ENCODE data around the gene CD69.
"Not testable (repeated sequence)": the region's sequence is repeated elsewhere in the genome, so short reads cannot be mapped to it uniquely, and the experiment has no call there.

CD69 gene

GRCh38 chr12:9742661-9743060 is 18.0 kb downstream of the CD69 start (continued):
- TF ChIP-seq, protein P1, sequence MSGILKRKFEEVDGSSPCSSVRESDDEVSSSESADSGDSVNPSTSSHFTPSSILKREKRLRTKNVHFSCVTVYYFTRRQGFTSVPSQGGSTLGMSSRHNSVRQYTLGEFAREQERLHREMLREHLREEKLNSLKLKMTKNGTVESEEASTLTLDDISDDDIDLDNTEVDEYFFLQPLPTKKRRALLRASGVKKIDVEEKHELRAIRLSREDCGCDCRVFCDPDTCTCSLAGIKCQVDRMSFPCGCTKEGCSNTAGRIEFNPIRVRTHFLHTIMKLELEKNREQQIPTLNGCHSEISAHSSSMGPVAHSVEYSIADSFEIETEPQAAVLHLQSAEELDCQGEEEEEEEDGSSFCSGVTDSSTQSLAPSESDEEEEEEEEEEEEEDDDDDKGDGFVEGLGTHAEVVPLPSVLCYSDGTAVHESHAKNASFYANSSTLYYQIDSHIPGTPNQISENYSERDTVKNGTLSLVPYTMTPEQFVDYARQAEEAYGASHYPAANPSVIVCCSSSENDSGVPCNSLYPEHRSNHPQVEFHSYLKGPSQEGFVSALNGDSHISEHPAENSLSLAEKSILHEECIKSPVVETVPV (CRISPR knock-in tag; IDR thresholded peaks at IDR 0.05), result no peak
- TF ChIP-seq GLIS3 (CRISPR knock-in tag; IDR thresholded peaks at IDR 0.05), result no peak

DNA sequence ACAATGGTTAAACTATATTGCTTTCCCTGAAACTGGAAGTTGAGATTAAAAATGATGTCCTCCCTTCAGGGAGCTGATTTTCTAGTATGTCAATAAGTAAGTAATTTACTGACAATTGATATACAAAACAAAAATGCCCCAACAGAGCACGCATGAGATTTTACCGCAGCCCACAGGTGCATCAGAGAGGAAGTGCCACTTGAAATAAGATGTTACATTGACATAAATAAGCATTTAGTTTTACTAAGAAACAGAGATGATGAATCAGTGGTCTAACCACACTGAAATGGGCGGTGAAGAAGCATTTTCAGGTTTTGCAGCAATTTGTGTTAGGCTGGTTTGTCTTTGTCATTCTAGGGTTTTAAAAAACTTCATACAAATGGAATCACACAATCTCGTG is 19.0 kb downstream of the CD69 start:
- no peak for ATAC-seq
- TF ChIP-seq, protein P1 (CRISPR knock-in tag; IDR thresholded peaks at IDR 0.05), result no peak
- no peak for TF ChIP-seq GLIS3 (CRISPR knock-in tag; IDR thresholded peaks at IDR 0.05)
- TF ChIP-seq ZC3H10 (CRISPR knock-in tag; IDR thresholded peaks at IDR 0.05), result no peak
- no peak for TF ChIP-seq ZNF565 (CRISPR knock-in tag; conservative IDR thresholded peaks at IDR 0.05; ENCODE audit: low read depth)
- TF ChIP-seq OSR1 (CRISPR knock-in tag; IDR thresholded peaks at IDR 0.05), result no peak
- TF ChIP-seq CSDC2 (CRISPR knock-in tag; IDR thresholded peaks at IDR 0.05), result no peak

DNA sequence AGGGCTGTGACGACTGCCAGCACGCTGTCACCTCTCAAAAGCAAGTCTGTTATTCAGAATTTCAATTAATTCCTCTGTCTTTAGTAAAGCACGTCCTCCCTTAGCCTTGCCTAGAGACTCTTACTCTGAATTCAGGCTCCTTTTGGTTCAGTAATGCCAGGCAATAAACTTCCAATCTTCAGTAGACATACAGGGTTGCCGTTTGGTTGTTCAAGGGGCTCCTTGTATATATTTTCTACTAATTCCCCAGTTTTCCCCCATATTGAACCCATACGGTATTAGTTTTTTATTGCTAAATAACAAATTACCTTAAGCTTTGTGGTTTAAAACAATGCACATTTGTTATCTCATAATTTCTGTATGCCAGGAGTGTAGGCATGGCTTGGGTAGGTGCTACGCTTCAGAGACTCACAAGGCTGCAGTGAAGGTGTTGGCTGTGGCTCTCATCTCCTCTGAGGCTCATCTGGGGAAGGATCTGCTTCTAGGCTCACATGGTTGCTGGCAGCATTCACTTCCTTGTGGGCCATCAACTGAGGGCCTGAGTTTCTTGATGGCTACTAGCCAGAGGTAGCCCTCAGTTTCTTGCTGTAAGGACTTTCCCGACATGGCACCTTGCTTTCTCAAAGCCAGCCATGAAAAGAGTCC is 20.5 kb downstream of the CD69 start:
- TF ChIP-seq RARB (CRISPR knock-in tag; IDR thresholded peaks at IDR 0.05), result no peak
- no peak for TF ChIP-seq TCF4 (CRISPR knock-in tag; IDR thresholded peaks at IDR 0.05; ENCODE audit: borderline replicate concordance)
- no peak for TF ChIP-seq ZNF8 (CRISPR knock-in tag; IDR thresholded peaks at IDR 0.05)
- no peak for TF ChIP-seq BACH2 (CRISPR knock-in tag; IDR thresholded peaks at IDR 0.05; ENCODE audit: borderline replicate concordance)
- TF ChIP-seq ZFP3 (CRISPR knock-in tag; IDR thresholded peaks at IDR 0.05), result no peak
- TF ChIP-seq, protein P2, sequence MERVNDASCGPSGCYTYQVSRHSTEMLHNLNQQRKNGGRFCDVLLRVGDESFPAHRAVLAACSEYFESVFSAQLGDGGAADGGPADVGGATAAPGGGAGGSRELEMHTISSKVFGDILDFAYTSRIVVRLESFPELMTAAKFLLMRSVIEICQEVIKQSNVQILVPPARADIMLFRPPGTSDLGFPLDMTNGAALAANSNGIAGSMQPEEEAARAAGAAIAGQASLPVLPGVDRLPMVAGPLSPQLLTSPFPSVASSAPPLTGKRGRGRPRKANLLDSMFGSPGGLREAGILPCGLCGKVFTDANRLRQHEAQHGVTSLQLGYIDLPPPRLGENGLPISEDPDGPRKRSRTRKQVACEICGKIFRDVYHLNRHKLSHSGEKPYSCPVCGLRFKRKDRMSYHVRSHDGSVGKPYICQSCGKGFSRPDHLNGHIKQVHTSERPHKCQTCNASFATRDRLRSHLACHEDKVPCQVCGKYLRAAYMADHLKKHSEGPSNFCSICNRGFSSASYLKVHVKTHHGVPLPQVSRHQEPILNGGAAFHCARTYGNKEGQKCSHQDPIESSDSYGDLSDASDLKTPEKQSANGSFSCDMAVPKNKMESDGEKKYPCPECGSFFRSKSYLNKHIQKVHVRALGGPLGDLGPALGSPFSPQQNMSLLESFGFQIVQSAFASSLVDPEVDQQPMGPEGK (CRISPR knock-in tag; IDR thresholded peaks at IDR 0.05; ENCODE audit: borderline replicate concordance), result no peak
- TF ChIP-seq, protein P3, sequence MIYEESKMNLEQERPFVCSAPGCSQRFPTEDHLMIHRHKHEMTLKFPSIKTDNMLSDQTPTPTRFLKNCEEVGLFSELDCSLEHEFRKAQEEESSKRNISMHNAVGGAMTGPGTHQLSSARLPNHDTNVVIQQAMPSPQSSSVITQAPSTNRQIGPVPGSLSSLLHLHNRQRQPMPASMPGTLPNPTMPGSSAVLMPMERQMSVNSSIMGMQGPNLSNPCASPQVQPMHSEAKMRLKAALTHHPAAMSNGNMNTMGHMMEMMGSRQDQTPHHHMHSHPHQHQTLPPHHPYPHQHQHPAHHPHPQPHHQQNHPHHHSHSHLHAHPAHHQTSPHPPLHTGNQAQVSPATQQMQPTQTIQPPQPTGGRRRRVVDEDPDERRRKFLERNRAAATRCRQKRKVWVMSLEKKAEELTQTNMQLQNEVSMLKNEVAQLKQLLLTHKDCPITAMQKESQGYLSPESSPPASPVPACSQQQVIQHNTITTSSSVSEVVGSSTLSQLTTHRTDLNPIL (CRISPR knock-in tag; IDR thresholded peaks at IDR 0.05; ENCODE audit: low read depth), result no peak
- no peak for TF ChIP-seq OSR1 (CRISPR knock-in tag; IDR thresholded peaks at IDR 0.05)
- no peak for ATAC-seq

GRCh38 chr12:9739404-9740105 is 21.1 kb downstream of the CD69 start:
- peak; percentile 58 for ATAC-seq
- peak; percentile 72 for TF ChIP-seq ZFP3 (CRISPR knock-in tag; IDR thresholded peaks at IDR 0.05)

- ATAC-seq, result not testable (repeated sequence)
These were observed 21.8 kb downstream of the CD69 start for GRCh38 chr12:9738905-9739304.

- no peak for ATAC-seq
- TF ChIP-seq BACH2 (CRISPR knock-in tag; IDR thresholded peaks at IDR 0.05; ENCODE audit: borderline replicate concordance), result no peak
- TF ChIP-seq ISL1 (CRISPR knock-in tag; IDR thresholded peaks at IDR 0.05), result no peak
- TF ChIP-seq GLIS3 (CRISPR knock-in tag; IDR thresholded peaks at IDR 0.05), result no peak
- TF ChIP-seq SNAI2 (CRISPR knock-in tag; IDR thresholded peaks at IDR 0.05), result no peak
- TF ChIP-seq TOX (CRISPR knock-in tag; IDR thresholded peaks at IDR 0.05; ENCODE audit: borderline replicate concordance), result no peak
- no peak for TF ChIP-seq ZNF8 (CRISPR knock-in tag; IDR thresholded peaks at IDR 0.05)
These were observed 23.6 kb downstream of the CD69 start for GRCh38 chr12:9736936-9737705.

Measured in SK-N-SH treated with all-trans-retinoic acid at 6 μM for 48 hours (cell line).